HG02642 (cell line): ENCODE measurements around the gene ARMC5.
A peak's percentile ranks its signal among the peaks of the same experiment; 100 is the strongest.
"Not testable (repeated sequence)": the region's sequence is repeated elsewhere in the genome, so short reads cannot be mapped to it uniquely, and the experiment has no call there.

ENCODE experiments used
- ATAC-seq: cut with Tn5 transposase; IDR thresholded peaks from one replicate; pipeline ENCODE4 v1.9.1; 2021; ENCODE audit warnings: mild to moderate bottlenecking; ENCODE audit not compliant: unreplicated experiment, poor library complexity

The ARMC5 gene

GRCh38 chr16:31493506-31494125, 34.3 kb downstream of the ARMC5 start:
- no peak for ATAC-seq

GRCh38 chr16:31496670-31497069, 37.4 kb downstream of the ARMC5 start:
- no peak for ATAC-seq

- no peak for ATAC-seq
Measured at GRCh38 chr16:31498493-31498892, 39.2 kb downstream of the ARMC5 start.

GRCh38 chr16:31499928-31500327, 40.6 kb downstream of the ARMC5 start:
- no peak for ATAC-seq

GRCh38 chr16:31501226-31501965, 42.1 kb downstream of the ARMC5 start:
- no peak for ATAC-seq

- no peak for ATAC-seq
Measured at GRCh38 chr16:31501966-31502348, 42.7 kb downstream of the ARMC5 start.

GRCh38 chr16:31502981-31503380, 43.7 kb downstream of the ARMC5 start:
- no peak for ATAC-seq

GRCh38 chr16:31503555-31503954, 44.3 kb downstream of the ARMC5 start:
- ATAC-seq, result not testable (repeated sequence)

GRCh38 chr16:31504159-31504558, 44.9 kb downstream of the ARMC5 start:
- ATAC-seq, result no peak

- peak; percentile 36 for ATAC-seq
Measured at GRCh38 chr16:31505483-31505882, 46.2 kb downstream of the ARMC5 start.

GRCh38 chr16:31507617-31507928, 48.3 kb downstream of the ARMC5 start:
- no peak for ATAC-seq

GRCh38 chr16:31507929-31508705, 48.8 kb downstream of the ARMC5 start, which contains the start of gene RUSF1:
TSS of gene RUSF1 (minus strand) at chr16:31508391. CDS start at chr16:31508373, 18 bp downstream.
- ATAC-seq, result peak; percentile 92

- no peak for ATAC-seq
Measured at GRCh38 chr16:31508706-31509195, 49.5 kb downstream of the ARMC5 start.

GRCh38 chr16:31513126-31513525, 53.8 kb downstream of the ARMC5 start:
- no peak for ATAC-seq

- no peak for ATAC-seq
Measured at GRCh38 chr16:31513884-31514283, 54.6 kb downstream of the ARMC5 start.
